SK-N-MC (cell line): ENCODE results near the gene ASXL3.

Source experiments
- EZH2 ChIP-seq: fragments of 200-600 bp; sonication (generic); IDR thresholded peaks from one replicate; pipeline ENCODE4 v1.6.1; 2017; ENCODE audit warnings: antibody characterized with exemption
- FOXP2 ChIP-seq: optimal IDR thresholded peaks from 2 replicates; pipeline ENCODE3; 2011; ENCODE audit warnings: mild to moderate bottlenecking, moderate library complexity; ENCODE audit not compliant: insufficient read depth; ENCODE audit errors: extremely low read length, control extremely low read depth
- POLR2AphosphoS5 ChIP-seq: IDR thresholded peaks from 2 replicates; pipeline ENCODE4 v1.6.1; 2012; ENCODE audit warnings: mild to moderate bottlenecking, low read depth, low read length, borderline replicate concordance

DNA sequence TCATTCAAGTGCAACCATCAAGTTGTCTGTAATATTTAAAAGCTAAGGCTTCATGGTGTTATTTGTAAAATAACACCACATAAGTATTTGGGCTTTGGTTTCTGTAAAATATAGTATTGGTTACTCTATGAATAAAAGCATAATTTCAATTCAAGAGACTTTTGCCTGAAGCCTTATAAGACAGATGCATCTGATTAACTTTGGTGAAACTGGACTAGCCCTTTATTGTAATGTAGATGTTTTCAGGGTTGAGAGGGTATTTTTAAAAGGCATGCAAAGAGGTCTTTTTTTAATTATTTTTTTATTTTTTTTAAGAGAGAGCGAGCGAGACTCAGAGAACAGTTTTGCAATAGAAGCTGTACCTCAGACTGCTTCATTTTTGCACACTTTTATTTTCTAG is 66.5 kb downstream of the ASXL3 start:
- TF ChIP-seq EZH2 (no peak), POLR2AphosphoS5 (no peak; the same call in 1 of the 2 replicates), FOXP2 (no peak)
